HG03442 (cell line): Measurements from ENCODE around the gene CILP.
"Not testable (repeated sequence)": the region's sequence is repeated elsewhere in the genome, so short reads cannot be mapped to it uniquely, and the experiment has no call there.

Source experiments
- ATAC-seq: cut with Tn5 transposase; IDR thresholded peaks from one replicate; pipeline ENCODE4 v1.9.1; 2021; ENCODE audit warnings: mild to moderate bottlenecking, moderate library complexity; ENCODE audit not compliant: unreplicated experiment

CILP gene

GRCh38 chr15:65210770-65211481 is at the start of gene CILP:
TSS of gene CILP (minus strand) at chr15:65211473. CDS start at chr15:65209755, 1,718 bp downstream.
- ATAC-seq, result no peak

- ATAC-seq, result no peak
Observed at GRCh38 chr15:65260968-65261367, 49.7 kb upstream of the CILP start.

- ATAC-seq, result no peak
Observed at GRCh38 chr15:65259367-65259797, 48.1 kb upstream of the CILP start.

- no peak for ATAC-seq
Observed at GRCh38 chr15:65258375-65259262, 47.3 kb upstream of the CILP start.

- ATAC-seq, result no peak
Observed at GRCh38 chr15:65255486-65256140, 44.3 kb upstream of the CILP start.

GRCh38 chr15:65254758-65255157 is 43.5 kb upstream of the CILP start:
- ATAC-seq, result no peak

GRCh38 chr15:65254356-65254755 is 43.1 kb upstream of the CILP start:
- no peak for ATAC-seq

- peak; percentile 79 for ATAC-seq
Observed at GRCh38 chr15:65249641-65250040, 38.4 kb upstream of the CILP start.

- ATAC-seq, result no peak
Observed at GRCh38 chr15:65248511-65249255, 37.4 kb upstream of the CILP start.

- no peak for ATAC-seq
Observed at GRCh38 chr15:65246939-65247338, 35.7 kb upstream of the CILP start.

GRCh38 chr15:65246026-65246714 is 34.9 kb upstream of the CILP start:
- no peak for ATAC-seq

GRCh38 chr15:65245096-65245856 is 34.0 kb upstream of the CILP start:
- ATAC-seq, result no peak

GRCh38 chr15:65244638-65245037 is 33.4 kb upstream of the CILP start:
- ATAC-seq, result no peak

- ATAC-seq, result not testable (repeated sequence)
Observed at GRCh38 chr15:65236443-65236842, 25.2 kb upstream of the CILP start.

GRCh38 chr15:65233696-65234095 is 22.4 kb upstream of the CILP start:
- no peak for ATAC-seq

GRCh38 chr15:65232520-65232919 is 21.2 kb upstream of the CILP start:
- no peak for ATAC-seq

GRCh38 chr15:65231306-65231705 is 20.0 kb upstream of the CILP start:
- no peak for ATAC-seq

GRCh38 chr15:65226901-65227300 is 15.6 kb upstream of the CILP start:
- not testable (repeated sequence) for ATAC-seq

GRCh38 chr15:65226221-65226620 is 14.9 kb upstream of the CILP start:
- ATAC-seq, result no peak
